HuH-7 (cell line): ENCODE measurements around the gene ZSWIM3.
A peak's percentile ranks its signal among the peaks of the same experiment; 100 is the strongest.

Source experiments
- DNase-seq: peaks from one replicate; pipeline ENCODE4 v3.0.0; 2011; ENCODE audit warnings: low spot score

ZSWIM3 gene

DNA sequence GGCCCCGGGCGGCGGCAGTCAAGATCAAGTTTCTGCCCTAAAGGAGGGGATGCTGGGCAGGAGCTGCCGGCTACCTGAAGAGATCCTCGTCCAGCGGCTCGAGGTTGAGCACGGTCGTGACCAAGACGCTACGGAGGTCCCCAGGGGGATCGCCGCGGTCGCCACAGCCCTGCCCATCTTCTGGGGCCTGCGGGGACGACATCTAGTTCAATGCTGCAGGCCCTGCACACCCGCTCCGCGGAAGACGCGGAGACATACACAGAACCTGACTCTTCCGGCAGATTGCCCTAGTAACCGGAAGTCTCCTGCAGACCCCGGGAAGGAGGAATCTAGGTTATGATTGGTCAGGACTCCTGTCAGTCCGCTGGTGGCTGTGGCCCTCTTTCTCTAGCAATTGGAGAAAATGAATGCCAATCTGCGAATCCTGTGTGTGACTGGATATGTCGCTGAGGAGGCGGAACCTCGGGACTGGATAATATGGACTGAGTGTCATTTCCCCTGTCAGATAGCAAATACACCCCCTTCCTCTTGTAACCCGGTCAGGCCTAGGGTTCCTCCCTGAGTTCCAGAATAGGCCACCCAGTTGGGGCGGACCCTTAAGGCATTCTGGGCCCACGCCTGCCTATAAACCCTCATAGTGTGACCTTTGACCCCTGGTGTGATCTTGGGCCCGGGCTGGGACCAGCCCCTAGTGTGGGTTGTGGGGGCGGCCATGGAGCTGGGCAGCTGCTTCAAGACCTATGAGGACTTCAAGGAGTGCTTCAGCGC lies at the start of gene ZSWIM3, which contains the start of gene ACOT8:
TSS of gene ZSWIM3 (plus strand) at position 501 of the 768 bp plus-strand sequence. CDS start at position 713, 212 bp downstream.
TSS of gene ACOT8 (minus strand) at position 279 of the 768 bp plus-strand sequence. CDS start at position 202, 77 bp downstream.
- peak; percentile 100 for DNase-seq

- no peak for DNase-seq
Measured at GRCh38 chr20:45810191-45810970, 47.0 kb upstream of the ZSWIM3 start.

- DNase-seq, result peak; percentile 100
Measured at GRCh38 chr20:45812157-45813005, 45.0 kb upstream of the ZSWIM3 start, which contains the start of gene UBE2C. Gene UBE2C, plus strand, starts transcription at chr20:45812644. Its CDS starts 52 bp downstream, at chr20:45812696.

DNA sequence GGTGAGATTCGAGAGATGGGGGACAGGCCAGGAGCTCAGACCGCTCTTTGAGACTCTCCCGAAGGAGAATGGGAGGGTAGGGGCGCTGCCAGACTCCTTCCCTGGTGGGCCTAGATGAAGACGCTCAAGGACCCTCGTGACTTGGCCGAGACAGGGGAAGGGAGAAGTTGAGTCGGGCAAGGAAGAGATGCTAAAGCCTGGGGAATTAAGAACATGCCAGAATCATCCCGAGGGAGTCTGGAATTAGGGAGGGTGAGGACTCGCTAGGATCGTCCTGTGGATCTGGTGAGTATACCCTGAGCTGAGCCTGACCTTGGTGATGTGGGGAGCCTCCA lies 44.4 kb upstream of the ZSWIM3 start:
- DNase-seq, result no peak

GRCh38 chr20:45813489-45813888 lies 43.9 kb upstream of the ZSWIM3 start:
- DNase-seq, result no peak

DNA sequence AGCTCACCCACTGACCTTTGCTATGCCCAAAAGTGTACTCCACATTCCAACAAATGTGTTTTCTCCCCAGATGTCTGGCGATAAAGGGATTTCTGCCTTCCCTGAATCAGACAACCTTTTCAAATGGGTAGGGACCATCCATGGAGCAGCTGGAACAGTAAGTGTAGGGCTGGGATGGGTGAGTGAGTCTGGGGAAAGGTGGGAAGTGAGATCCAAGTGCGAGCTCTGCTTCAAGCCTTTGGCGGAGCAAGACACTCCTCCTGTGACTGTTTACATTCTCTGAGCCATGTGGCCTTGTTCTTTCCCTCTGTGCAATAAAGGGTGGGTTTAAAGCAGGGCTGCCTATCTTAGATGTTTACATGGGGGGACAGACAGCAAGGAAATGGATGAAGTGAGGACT lies 43.1 kb upstream of the ZSWIM3 start:
- no peak for DNase-seq

DNA sequence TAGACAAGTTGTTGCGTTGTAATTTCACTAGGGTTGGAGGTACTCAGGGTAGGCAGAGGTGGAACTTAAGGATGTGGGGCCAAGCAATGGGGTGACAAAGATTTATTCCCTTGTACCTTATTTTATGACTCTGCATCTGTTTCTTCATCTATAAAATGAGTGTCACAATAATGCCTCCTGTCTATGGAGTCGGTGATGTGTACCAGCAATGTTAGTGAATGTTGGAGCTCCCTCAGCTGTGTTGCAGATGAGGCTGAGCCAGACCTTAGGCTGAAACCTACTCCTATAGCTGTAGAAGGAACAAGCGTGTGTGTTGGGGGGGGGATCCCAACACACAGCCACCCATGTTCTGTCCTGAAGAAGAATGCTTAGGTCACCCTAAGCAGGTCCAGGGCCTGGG lies 40.5 kb upstream of the ZSWIM3 start:
- no peak for DNase-seq

DNA sequence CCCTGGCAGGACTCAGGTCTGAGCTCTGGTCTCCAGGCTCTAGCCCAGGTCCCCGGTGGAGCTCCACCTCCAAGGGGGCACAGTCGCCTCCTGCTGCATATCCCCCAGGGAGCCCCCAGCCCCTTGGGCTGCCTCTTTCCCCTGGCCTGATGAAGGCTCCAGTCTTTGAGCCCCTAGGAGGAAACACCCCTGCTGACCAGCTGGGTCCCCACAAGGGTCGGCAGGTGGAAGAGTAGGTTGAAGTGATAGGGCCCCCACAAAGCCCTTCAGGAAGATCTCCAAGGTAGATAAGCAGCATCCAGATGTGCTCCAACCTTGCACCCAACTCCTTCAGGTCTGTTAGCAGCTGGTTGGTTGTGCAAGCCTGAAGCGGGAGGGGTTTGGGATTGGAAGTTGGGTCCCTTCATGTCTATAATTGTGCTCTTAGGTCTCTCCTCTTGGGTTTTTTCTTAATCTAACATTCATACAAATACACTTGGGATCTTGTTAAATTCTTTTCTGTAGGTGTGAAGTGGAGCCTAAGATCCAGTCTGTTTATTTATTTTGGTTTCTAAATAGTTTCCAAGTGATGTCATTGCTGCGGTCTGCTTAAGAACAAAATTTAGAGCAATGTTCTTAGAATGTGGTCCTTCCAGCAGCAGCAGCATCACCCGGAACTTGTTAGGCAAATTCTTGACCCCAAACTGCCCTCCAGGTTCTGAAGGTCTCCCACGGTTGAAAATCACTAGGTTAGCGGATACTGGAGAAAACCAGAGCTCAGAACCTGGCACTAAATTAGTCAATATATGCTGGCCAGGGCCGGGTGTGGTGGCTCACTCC lies 39.8 kb upstream of the ZSWIM3 start:
- DNase-seq, result no peak

DNA sequence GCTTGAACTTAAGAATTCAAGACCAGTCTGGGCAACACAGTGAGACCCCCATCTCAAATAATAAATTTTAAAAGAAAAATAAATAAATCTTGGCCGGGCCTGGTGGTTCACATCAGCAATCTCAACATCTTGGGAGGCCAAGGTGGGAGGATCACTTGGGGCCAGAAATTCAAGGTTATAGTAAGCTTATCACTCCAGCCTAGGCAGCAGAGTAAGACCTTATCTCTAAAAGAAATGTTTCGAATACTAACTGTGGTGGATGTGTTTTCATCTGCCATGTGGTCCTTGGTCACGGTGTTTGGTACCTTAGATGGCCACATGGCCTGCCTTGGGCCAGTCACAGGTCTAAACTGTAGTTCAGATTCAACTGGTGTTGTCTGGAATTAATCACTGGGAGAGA lies 39.2 kb upstream of the ZSWIM3 start:
- no peak for DNase-seq

DNA sequence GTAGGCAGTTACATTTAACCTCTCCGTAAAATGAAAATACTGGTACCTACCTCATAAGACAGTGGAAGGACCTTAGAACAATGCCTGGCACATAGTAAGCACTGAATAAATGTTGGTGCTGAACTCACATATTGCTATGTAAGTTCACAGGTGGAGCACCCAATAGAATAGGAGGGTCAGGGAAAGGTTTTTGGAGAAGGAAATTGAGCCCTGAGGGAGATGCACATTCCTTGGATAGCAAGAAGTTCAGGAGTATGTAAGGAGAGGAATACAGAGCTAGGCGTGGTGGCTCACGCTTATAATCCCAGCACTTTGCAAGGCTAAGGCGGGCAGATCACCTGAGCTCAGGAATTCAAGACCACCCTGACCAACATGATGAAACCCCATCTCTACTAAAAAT lies 37.9 kb upstream of the ZSWIM3 start:
- no peak for DNase-seq

DNA sequence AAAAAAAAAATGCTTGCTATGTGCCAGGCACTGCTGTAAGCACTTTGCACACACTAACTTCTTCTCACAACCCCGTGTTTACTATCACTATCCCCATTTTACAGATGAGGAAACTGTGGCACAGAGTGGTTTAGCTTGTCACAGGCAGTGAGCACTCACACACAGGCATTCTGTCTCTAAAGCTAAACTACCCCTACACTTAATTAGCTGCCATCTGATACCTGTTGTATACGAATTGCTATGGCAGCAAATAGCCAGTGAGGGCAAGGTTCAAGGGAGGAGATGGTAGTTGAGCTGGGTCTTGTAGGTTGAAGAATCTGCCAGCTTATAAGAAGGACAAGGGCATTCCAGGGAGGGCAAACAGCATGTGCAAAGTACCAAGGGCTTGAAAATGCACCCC lies 35.5 kb upstream of the ZSWIM3 start:
- DNase-seq, result peak; percentile 56

- no peak for DNase-seq
Measured at GRCh38 chr20:45822857-45823256, 34.6 kb upstream of the ZSWIM3 start.

- DNase-seq, result no peak
Measured at GRCh38 chr20:45823949-45824835, 33.2 kb upstream of the ZSWIM3 start.

- no peak for DNase-seq
Measured at GRCh38 chr20:45826381-45827019, 30.9 kb upstream of the ZSWIM3 start.

- DNase-seq, result no peak
Measured at GRCh38 chr20:45827030-45827652, 30.3 kb upstream of the ZSWIM3 start, which contains the start of gene TNNC2. Gene TNNC2, minus strand, starts transcription at chr20:45827312. Its CDS starts 64 bp downstream, at chr20:45827248.

GRCh38 chr20:45827712-45828111 lies 29.7 kb upstream of the ZSWIM3 start:
- no peak for DNase-seq

DNA sequence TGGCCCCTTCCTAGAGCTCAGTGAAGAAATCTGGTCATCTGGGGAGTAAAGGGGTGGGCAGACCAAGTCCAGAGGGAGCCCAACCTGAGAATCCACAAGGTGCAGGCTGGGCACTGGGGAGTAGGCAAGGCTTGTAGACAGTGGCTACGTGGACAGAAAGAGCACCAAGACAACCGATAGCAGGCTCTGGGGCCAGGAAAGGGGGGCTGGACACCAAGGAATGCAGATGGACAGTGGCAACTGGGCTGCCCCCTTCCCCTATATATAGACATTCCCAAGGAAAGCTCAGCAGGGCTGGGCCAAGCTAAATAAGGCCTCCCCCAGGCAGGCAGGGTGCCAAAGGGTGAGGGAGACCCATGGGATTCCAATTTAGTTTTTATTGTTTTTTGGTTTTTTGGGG lies 28.8 kb upstream of the ZSWIM3 start:
- no peak for DNase-seq

GRCh38 chr20:45829673-45830106 lies 27.7 kb upstream of the ZSWIM3 start:
- peak; percentile 70 for DNase-seq

DNA sequence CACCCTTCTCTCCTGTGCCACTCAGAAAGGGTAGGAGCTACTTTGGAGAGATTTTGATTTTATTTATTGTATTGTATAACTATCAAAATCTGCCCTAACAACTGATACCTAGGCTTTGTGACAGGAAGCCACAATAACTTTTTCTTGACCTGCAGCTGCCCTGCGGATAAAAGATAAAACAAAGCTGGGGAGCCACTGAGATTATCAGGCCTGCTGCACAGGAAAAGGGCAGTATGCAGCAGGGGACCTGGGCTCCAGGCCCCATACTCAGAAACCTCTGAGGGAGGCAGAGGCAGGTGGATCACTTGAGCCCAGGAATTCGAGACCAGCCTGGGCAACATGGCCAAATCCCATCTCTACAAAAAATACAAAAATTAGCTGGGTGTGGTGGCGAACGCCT lies 24.8 kb upstream of the ZSWIM3 start:
- DNase-seq, result no peak
